ENCODE measurements around the gene EXD1. TPM values are rescaled to one million over a fixed set of nuclear protein-coding genes. Genes with fewer than 3 reads are reported as not detected.

EXD1 gene
- total and polyA plus RNA-seq, 2 of the 13 experiments (the other 11 are each of a cell fraction or from before 2014, with no cell fraction given) = not detected

DNA sequence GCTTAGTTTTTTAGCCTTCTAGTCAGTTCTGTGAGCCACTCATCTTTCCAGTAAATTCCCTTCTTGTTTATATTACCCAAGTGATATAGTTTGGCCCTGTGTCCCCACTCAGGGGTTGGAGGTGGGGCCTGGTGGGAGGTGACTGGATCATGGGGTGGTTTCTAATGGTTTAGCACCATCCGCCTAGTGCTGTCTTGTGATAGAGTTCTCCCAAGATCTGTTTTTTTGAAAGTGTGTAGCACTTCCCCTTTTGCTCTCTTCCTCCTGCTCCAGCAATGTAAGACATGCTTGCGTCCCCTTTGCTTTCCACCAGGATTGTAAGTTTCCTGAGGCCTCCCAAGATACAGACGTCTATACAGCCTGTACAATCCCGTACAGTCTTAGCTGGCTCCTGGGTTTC lies 60.8 kb downstream of the EXD1 start:
- H3K4me2 ChIP-seq (ENCODE audit: low read depth, low read length) = no peak overlapping the region
- no peaks in the 10 kb centered on the region for H3K9me3 ChIP-seq (ENCODE audit: low read length)
- no peaks in the 10 kb centered on the region for H4K20me1 ChIP-seq (ENCODE audit: insufficient read depth, low read length)
- no peak overlapping the region for H3K9ac ChIP-seq (ENCODE audit: insufficient read depth, low read depth, low read length)
- H2AFZ ChIP-seq (ENCODE audit: low read length) = no peak overlapping the region
- no peaks in the 10 kb centered on the region for H3K27me3 ChIP-seq (ENCODE audit: control insufficient read depth in 1 of 2, insufficient read depth in 2 of 2, low read length in 2 of 2)
- no peak for DNase-seq (ENCODE audit: low spot score)
- no peaks in the 10 kb centered on the region for H3K4me1 ChIP-seq (ENCODE audit: insufficient read depth, low read length)
- in situ Hi-C loops (cut with HindIII; ENCODE audit: extremely low pct_ligation_motif_present, low pct_unique_long_range_greater_than_20kb) = no loop called here
- CTCF ChIA-PET (ENCODE audit: low intra/inter-chr PET ratio, low total read pairs) = no interaction called here
- H3K79me2 ChIP-seq (ENCODE audit: insufficient read depth, low read length) = no peaks in the 10 kb centered on the region
- no peaks in the 10 kb centered on the region for H3K36me3 ChIP-seq (replicated peaks in 1 of 2; ENCODE audit: control insufficient read depth in 1 of 2, insufficient read depth in 2 of 2, low read length in 2 of 2)
- WGBS (ENCODE audit: low lambda C conversion rate) = 72% methylated on average over 4 of the region's 4 CpGs
- no peak for TF ChIP-seq ZNF616 (CRISPR knock-in tag; IDR thresholded peaks at IDR 0.05; ENCODE audit: low read depth)
- TF ChIP-seq ZNF572 (CRISPR knock-in tag; IDR thresholded peaks at IDR 0.05) = no peak
- no peak for TF ChIP-seq KLF6 (CRISPR knock-in tag; IDR thresholded peaks at IDR 0.05)
- no peak for TF ChIP-seq MIXL1 (CRISPR knock-in tag; IDR thresholded peaks at IDR 0.05)
- TF ChIP-seq PAF1 (CRISPR knock-in tag; IDR thresholded peaks at IDR 0.05) = no peak
- TF ChIP-seq MTF2 (CRISPR knock-in tag; IDR thresholded peaks at IDR 0.05; ENCODE audit: borderline replicate concordance) = no peak
- no peak for TF ChIP-seq NFE2L1 (CRISPR knock-in tag; IDR thresholded peaks at IDR 0.05; ENCODE audit: borderline replicate concordance)
- no peak for TF ChIP-seq HMG20A (CRISPR knock-in tag; IDR thresholded peaks at IDR 0.05; ENCODE audit: borderline replicate concordance)
- TF ChIP-seq RBAK (CRISPR knock-in tag; IDR thresholded peaks at IDR 0.05) = no peak
- no peak for TF ChIP-seq EZH2 (conservative IDR thresholded peaks at IDR 0.05; ENCODE audit: low read depth, low read length)
- TF ChIP-seq, protein P1, sequence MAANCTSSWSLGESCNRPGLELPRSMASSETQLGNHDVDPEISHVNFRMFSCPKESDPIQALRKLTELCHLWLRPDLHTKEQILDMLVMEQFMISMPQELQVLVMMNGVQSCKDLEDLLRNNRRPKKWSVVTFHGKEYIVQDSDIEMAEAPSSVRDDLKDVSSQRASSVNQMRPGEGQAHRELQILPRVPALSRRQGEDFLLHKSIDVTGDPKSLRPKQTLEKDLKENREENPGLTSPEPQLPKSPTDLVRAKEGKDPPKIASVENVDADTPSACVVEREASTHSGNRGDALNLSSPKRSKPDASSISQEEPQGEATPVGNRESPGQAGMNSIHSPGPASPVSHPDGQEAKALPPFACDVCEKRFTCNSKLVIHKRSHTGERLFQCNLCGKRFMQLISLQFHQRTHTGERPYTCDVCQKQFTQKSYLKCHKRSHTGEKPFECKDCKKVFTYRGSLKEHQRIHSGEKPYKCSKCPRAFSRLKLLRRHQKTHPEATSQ (CRISPR knock-in tag; IDR thresholded peaks at IDR 0.05; ENCODE audit: borderline replicate concordance) = no peak
- no peak for TF ChIP-seq RAD51 (IDR thresholded peaks at IDR 0.05; ENCODE audit: borderline replicate concordance)
- POLR2A ChIA-PET = interaction anchor here (0.6 kb wide), 1 partner anchor 124 kb away, joined by 4 read pairs; no protein-coding TSS in a partner anchor
- no peak overlapping the region for H3K27ac ChIP-seq (ENCODE audit: extremely low read length, insufficient read depth, low read length)
- no peak for ATAC-seq
- intact Hi-C loops (cut with micrococcal nuclease; ENCODE audit: unreplicated experiment) = no loop called here
- H3K4me3 ChIP-seq (replicated peaks in 1 of 3; ENCODE audit: insufficient read depth in 1 of 3, low read depth in 2 of 3, low read length in 3 of 3) = no peak overlapping the region
- no TSS peak for BruUV-seq (replicated peaks)
- no peak for FAIRE-seq

Data from HepG2 (cell line).